HEK293T (cell line): Measurements from ENCODE around the gene GPATCH4.

Source experiments
- CTCF ChIA-PET: fragments of 350-600 bp; formaldehyde crosslinking; extraction: SDS; loops from one replicate; lab custom pipeline; 2021; ENCODE audit warnings: antibody characterized with exemption, inconsistent platforms; lab: Yijun Ruan, JAX
- POLR2A ChIA-PET: fragments of 350-600 bp; formaldehyde crosslinking; extraction: SDS; loops from one replicate; lab custom pipeline; 2020; ENCODE audit warnings: antibody characterized with exemption, inconsistent platforms; lab: Yijun Ruan, JAX
- DNase-seq: peaks from one replicate; pipeline ENCODE4 v3.0.0; 2012; ENCODE audit warnings: mixed read lengths; ENCODE audit errors: extremely low spot score
- ARNT ChIP-seq: fragments of 450-650 bp; IDR thresholded peaks from 2 replicates; pipeline ENCODE4 v1.6.1; 2017; ENCODE audit warnings: mild to moderate bottlenecking
- BHLHE40 ChIP-seq: fragments of 450-650 bp; IDR thresholded peaks from 2 replicates; pipeline ENCODE4 v1.6.1; 2016; ENCODE audit warnings: mild to moderate bottlenecking, moderate library complexity, borderline replicate concordance
- CTBP1 ChIP-seq: fragments of 450-650 bp; IDR thresholded peaks from 2 replicates; pipeline ENCODE4 v1.6.1; 2016; ENCODE audit warnings: borderline replicate concordance
- ELF4 ChIP-seq: fragments of 450-650 bp; IDR thresholded peaks from 2 replicates; pipeline ENCODE4 v1.6.1; 2017; ENCODE audit warnings: antibody characterized with exemption
- FOXA1 ChIP-seq: fragments of 450-650 bp; IDR thresholded peaks from 2 replicates; pipeline ENCODE4 v1.6.1; 2016; ENCODE audit warnings: mild to moderate bottlenecking
- FOXK2 ChIP-seq: fragments of 450-650 bp; IDR thresholded peaks from 2 replicates; pipeline ENCODE4 v1.6.1; 2016; ENCODE audit warnings: mild to moderate bottlenecking
- FOXM1 ChIP-seq: fragments of 450-650 bp; IDR thresholded peaks from 2 replicates; pipeline ENCODE4 v1.6.1; 2017; ENCODE audit warnings: mild to moderate bottlenecking, borderline replicate concordance
- HDGF ChIP-seq: fragments of 450-650 bp; IDR thresholded peaks from 2 replicates; pipeline ENCODE4 v1.6.1; 2017; ENCODE audit warnings: antibody characterized with exemption, borderline replicate concordance
- L3MBTL2 ChIP-seq: fragments of 450-650 bp; conservative IDR thresholded peaks from 2 replicates; pipeline ENCODE4 v1.6.1; 2016; ENCODE audit warnings: mild to moderate bottlenecking
- LEF1 ChIP-seq: fragments of 450-650 bp; IDR thresholded peaks from 2 replicates; pipeline ENCODE4 v1.6.1; 2017; ENCODE audit warnings: mild to moderate bottlenecking, borderline replicate concordance
- NFRKB ChIP-seq: fragments of 450-650 bp; IDR thresholded peaks from 2 replicates; pipeline ENCODE4 v1.6.1; 2016; ENCODE audit warnings: mild to moderate bottlenecking, moderate library complexity
- SP1 ChIP-seq: fragments of 450-650 bp; IDR thresholded peaks from 2 replicates; pipeline ENCODE4 v1.6.1; 2017
- SUZ12 ChIP-seq: fragments of 450-650 bp; IDR thresholded peaks from 2 replicates; pipeline ENCODE4 v1.6.1; 2016; ENCODE audit warnings: mild to moderate bottlenecking
- TARDBP ChIP-seq: fragments of 450-650 bp; IDR thresholded peaks from 2 replicates; pipeline ENCODE4 v1.6.1; 2016
- ZNF384 ChIP-seq: fragments of 450-650 bp; IDR thresholded peaks from 2 replicates; pipeline ENCODE4 v1.6.1; 2016
- TF ChIP-seq, protein P1 (sequence below): fragments of 450-650 bp; IDR thresholded peaks from 2 replicates; pipeline ENCODE4 v1.6.1; 2016

Gene GPATCH4

GRCh38 chr1:156601122-156601830 lies at the start of gene GPATCH4:
Gene GPATCH4 (minus strand): TSS chr1:156601479.
- peak; percentile 84 for DNase-seq
- ChIA-PET CTCF (interaction anchor here (1.0 to 2.6 kb wide), 3 partner anchors 10 to 215 kb away, joined by 4 to 7 read pairs (median 7); partner anchors contain the start of gene NAXE), POLR2A (interaction anchor here (0.6 to 4.9 kb wide), 7 partner anchors 9 to 144 kb away, joined by 3 to 57 read pairs (median 4); partner anchors contain the start of genes MEF2D, NAXE and TTC24)

DNA sequence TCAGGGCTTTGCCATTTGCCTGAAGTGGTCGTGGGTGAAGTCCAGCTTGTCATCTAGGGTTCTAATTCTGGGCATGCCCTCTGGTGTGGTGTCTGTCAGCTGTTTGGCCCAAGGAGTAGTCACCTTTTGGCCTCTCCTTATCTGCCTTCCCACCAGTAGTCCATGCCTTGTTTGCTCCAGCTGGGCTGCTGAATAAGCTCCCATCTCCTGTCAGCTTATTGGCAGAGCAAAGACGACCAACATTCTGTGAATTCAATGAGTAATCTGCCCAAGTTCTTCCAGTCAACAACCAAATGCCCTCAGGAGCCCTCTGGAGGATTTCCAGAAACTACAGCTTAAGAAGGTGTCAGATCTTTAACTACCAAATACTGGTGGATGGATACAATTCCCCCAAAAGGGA lies 47.7 kb upstream of the GPATCH4 start:
- no peak for DNase-seq
- POLR2A ChIA-PET, result interaction anchor here (1.5 kb wide), 1 partner anchor 25 kb away, joined by 7 read pairs; no protein-coding TSS in a partner anchor
- TF ChIP-seq FOXK2 (no peak), ZNF384 (no peak), LEF1 (no peak), SUZ12 (no peak), SP1 (no peak), CTBP1 (no peak), NFRKB (no peak), BHLHE40 (no peak), ARNT (no peak), HDGF (no peak), L3MBTL2 (no peak), ELF4 (no peak), FOXM1 (no peak)
- TF ChIP-seq, protein P1, sequence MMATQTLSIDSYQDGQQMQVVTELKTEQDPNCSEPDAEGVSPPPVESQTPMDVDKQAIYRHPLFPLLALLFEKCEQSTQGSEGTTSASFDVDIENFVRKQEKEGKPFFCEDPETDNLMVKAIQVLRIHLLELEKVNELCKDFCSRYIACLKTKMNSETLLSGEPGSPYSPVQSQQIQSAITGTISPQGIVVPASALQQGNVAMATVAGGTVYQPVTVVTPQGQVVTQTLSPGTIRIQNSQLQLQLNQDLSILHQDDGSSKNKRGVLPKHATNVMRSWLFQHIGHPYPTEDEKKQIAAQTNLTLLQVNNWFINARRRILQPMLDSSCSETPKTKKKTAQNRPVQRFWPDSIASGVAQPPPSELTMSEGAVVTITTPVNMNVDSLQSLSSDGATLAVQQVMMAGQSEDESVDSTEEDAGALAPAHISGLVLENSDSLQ, result no peak
- CTCF ChIA-PET, result interaction anchor here (0.9 to 2.9 kb wide), 11 partner anchors 9 to 42 kb away, joined by 3 to 23 read pairs (median 7); partner anchors contain the start of genes HAPLN2 and NES

More at GRCh38 chr1:156601122-156601830, at the start of gene GPATCH4:
- no peak for TF ChIP-seq ARNT
- no peak for TF ChIP-seq FOXM1
- no peak for TF ChIP-seq CTBP1
- no peak for TF ChIP-seq SUZ12
- peak; percentile 95 for TF ChIP-seq ELF4
- TF ChIP-seq, protein P1, result no peak
- no peak for TF ChIP-seq FOXA1
- TF ChIP-seq NFRKB, result peak; percentile 88
- peak; percentile 93 for TF ChIP-seq L3MBTL2

- POLR2A ChIA-PET, result interaction anchor here (1.0 to 1.5 kb wide), 2 partner anchors 21 to 24 kb away, joined by 4 to 7 read pairs; no protein-coding TSS in a partner anchor
- TF ChIP-seq, protein P1, result no peak
- TF ChIP-seq L3MBTL2, result no peak
- TF ChIP-seq SUZ12, result no peak
- TF ChIP-seq ARNT, result no peak
- TF ChIP-seq LEF1, result no peak
- TF ChIP-seq FOXM1, result no peak
- no peak for TF ChIP-seq TARDBP
Measured at GRCh38 chr1:156648496-156648895, 47.2 kb upstream of the GPATCH4 start.

GRCh38 chr1:156647351-156647750 lies 46.1 kb upstream of the GPATCH4 start:
- CTCF ChIA-PET, result interaction anchor here (1.5 to 2.3 kb wide), 2 partner anchors 28 to 30 kb away, joined by 4 to 7 read pairs; partner anchors contain the start of genes HAPLN2 and NES
- POLR2A ChIA-PET, result interaction anchor here (1.0 kb wide), 1 partner anchor 20 kb away, joined by 4 read pairs; no protein-coding TSS in a partner anchor
- no peak for TF ChIP-seq L3MBTL2
- DNase-seq, result no peak

More at GRCh38 chr1:156648496-156648895, 47.2 kb upstream of the GPATCH4 start:
- CTCF ChIA-PET, result interaction anchor here (0.5 to 2.9 kb wide), 11 partner anchors 9 to 44 kb away, joined by 3 to 23 read pairs (median 6); partner anchors contain the start of genes HAPLN2 and NES
- no peak for DNase-seq

GRCh38 chr1:156646738-156647211 lies 45.5 kb upstream of the GPATCH4 start:
- ChIA-PET POLR2A (no interaction called here), CTCF (interaction anchor here (2.3 to 6.2 kb wide), 2 partner anchors 21 to 31 kb away, joined by 7 to 47 read pairs; partner anchors contain the start of gene NES)
- TF ChIP-seq FOXK2, result no peak
- no peak for TF ChIP-seq BHLHE40
- no peak for TF ChIP-seq ARNT
- TF ChIP-seq ELF4, result no peak
- TF ChIP-seq L3MBTL2, result no peak
- no peak for TF ChIP-seq CTBP1
- TF ChIP-seq ZNF384, result no peak
- TF ChIP-seq, protein P1, result no peak
- TF ChIP-seq NFRKB, result no peak
- no peak for TF ChIP-seq SUZ12
- no peak for TF ChIP-seq TARDBP
- TF ChIP-seq FOXM1, result no peak
- no peak for TF ChIP-seq SP1
- no peak for TF ChIP-seq FOXA1
- no peak for TF ChIP-seq LEF1
- no peak for TF ChIP-seq HDGF
- no peak for DNase-seq
